HepG2 (cell line): ENCODE results near the gene ZC3H4. TPM values are rescaled to one million over a fixed set of nuclear protein-coding genes. Genes with fewer than 3 reads are reported as not detected.

Experiments used
- ATF2 ChIP-seq: sonication (generic); formaldehyde crosslinking; IDR thresholded peaks from 2 replicates; pipeline ENCODE4 v1.4.0; 2020; ENCODE audit warnings: missing genetic modification reagents
- HMGXB3 ChIP-seq: sonication (generic); formaldehyde crosslinking; IDR thresholded peaks from 2 replicates; pipeline ENCODE4 v1.4.0; 2020; ENCODE audit warnings: missing genetic modification reagents, borderline replicate concordance
- HOXD1 ChIP-seq: sonication (generic); formaldehyde crosslinking; IDR thresholded peaks from 2 replicates; pipeline ENCODE4 v1.5.0; 2020; ENCODE audit warnings: missing genetic modification reagents
- IRF2 ChIP-seq: IDR thresholded peaks from 2 replicates; pipeline ENCODE4 v1.6.1; 2018; ENCODE audit warnings: missing genetic modification reagents, missing compliant biosample characterization
- LCORL ChIP-seq, 2 experiments: fragments of 450-650 bp in 1 of 2; sonication (generic) in 1 of 2; formaldehyde crosslinking in 1 of 2; IDR thresholded peaks; 2 replicates each; pipeline versions ENCODE4 v1.5.0 to v1.6.1; 2017 to 2020; ENCODE audit warnings: antibody characterized with exemption in 1 of 2, missing genetic modification reagents in 1 of 2
- MAZ ChIP-seq, 2 experiments: sonication (generic) in 1 of 2; formaldehyde crosslinking in 1 of 2; IDR thresholded peaks; 2 replicates each; pipeline versions ENCODE4 v1.5.0 to v1.6.1; 2012 to 2020; ENCODE audit warnings: low read depth in 2 of 2, mild to moderate bottlenecking in 2 of 2, borderline replicate concordance in 1 of 2, improper control_type of control experiment in 1 of 2, low read length in 1 of 2, missing genetic modification reagents in 1 of 2, moderate library complexity in 1 of 2
- MYC ChIP-seq: sonication (generic); formaldehyde crosslinking; IDR thresholded peaks from 2 replicates; pipeline ENCODE4 v1.9.0; 2021; ENCODE audit warnings: missing genetic modification reagents, borderline replicate concordance
- NFRKB ChIP-seq: fragments of 450-650 bp; IDR thresholded peaks from 2 replicates; pipeline ENCODE4 v1.6.1; 2017
- RAD21 ChIP-seq: fragments of 450-650 bp; formaldehyde crosslinking; IDR thresholded peaks from 2 replicates; pipeline ENCODE4 v1.5.0; 2020; ENCODE audit warnings: mild to moderate bottlenecking
- SMAD3 ChIP-seq: sonication (generic); formaldehyde crosslinking; IDR thresholded peaks from 2 replicates; pipeline ENCODE4 v1.4.0; 2020; ENCODE audit warnings: missing genetic modification reagents
- TEAD3 ChIP-seq: optimal IDR thresholded peaks from 2 replicates; pipeline ENCODE3; 2016; ENCODE audit warnings: borderline replicate concordance
- THYN1 ChIP-seq: sonication (generic); formaldehyde crosslinking; IDR thresholded peaks from 2 replicates; pipeline ENCODE4 v1.8.1; 2023; ENCODE audit warnings: low read depth, mild to moderate bottlenecking, moderate library complexity, missing genetic modification reagents, borderline replicate concordance
- XRCC5 ChIP-seq: fragments of 200-400 bp; formaldehyde crosslinking; optimal IDR thresholded peaks from 2 replicates; pipeline ENCODE3; 2017; ENCODE audit warnings: mild to moderate bottlenecking, low read length
- ZBTB7B ChIP-seq: sonication (generic); formaldehyde crosslinking; IDR thresholded peaks from 2 replicates; pipeline ENCODE4 v1.4.0; 2020; ENCODE audit warnings: missing genetic modification reagents
- ZFP82 ChIP-seq: sonication (generic); formaldehyde crosslinking; IDR thresholded peaks from 2 replicates; pipeline ENCODE4 v1.5.1; 2020; ENCODE audit warnings: mild to moderate bottlenecking, missing genetic modification reagents, borderline replicate concordance
- ZMYM4 ChIP-seq: sonication (generic); formaldehyde crosslinking; IDR thresholded peaks from 2 replicates; pipeline ENCODE4 v1.8.1; 2023; ENCODE audit warnings: mild to moderate bottlenecking, missing genetic modification reagents
- ZNF143 ChIP-seq: sonication (generic); formaldehyde crosslinking; IDR thresholded peaks from 2 replicates; pipeline ENCODE4 v1.4.0; 2020; ENCODE audit warnings: missing genetic modification reagents
- ZNF292 ChIP-seq: sonication (generic); formaldehyde crosslinking; IDR thresholded peaks from 2 replicates; pipeline ENCODE4 v1.8.1; 2022; ENCODE audit warnings: mild to moderate bottlenecking, low read depth, missing genetic modification reagents, borderline replicate concordance
- ZNF326 ChIP-seq: sonication (generic); formaldehyde crosslinking; IDR thresholded peaks from 2 replicates; pipeline ENCODE4 v1.4.0; 2020; ENCODE audit warnings: missing genetic modification reagents, borderline replicate concordance
- ZNF547 ChIP-seq: sonication (generic); formaldehyde crosslinking; IDR thresholded peaks from 2 replicates; pipeline ENCODE4 v1.5.1; 2020; ENCODE audit warnings: mild to moderate bottlenecking, missing genetic modification reagents
- ZNF570 ChIP-seq: sonication (generic); formaldehyde crosslinking; IDR thresholded peaks from 2 replicates; pipeline ENCODE4 v1.4.0; 2020; ENCODE audit warnings: mild to moderate bottlenecking, missing genetic modification reagents, borderline replicate concordance
- ZNF672 ChIP-seq: sonication (generic); formaldehyde crosslinking; IDR thresholded peaks from 2 replicates; pipeline ENCODE4 v1.8.1; 2022; ENCODE audit warnings: missing genetic modification reagents
- ZNF878 ChIP-seq: sonication (generic); formaldehyde crosslinking; IDR thresholded peaks from 2 replicates; pipeline ENCODE4 v1.8.1; 2023; ENCODE audit warnings: mild to moderate bottlenecking, missing genetic modification reagents, moderate library complexity
- polyA plus RNA-seq, 8 experiments: library from polyadenylated mRNA; depleted of rRNA in 3 of 8; stranded (reverse) in 7 of 8; unstranded in 1 of 8; fragments of >200 nt; fragmentation: Illumina TruSeq in 4 of 8; extraction: Trizol in 4 of 8; gene quantifications; 2 replicates each; pipeline versions ENCODE4 v1.2.1 to v1.2.3, GENCODE V29; 2011 to 2016; ENCODE audit warnings: low read depth in 4 of 8, missing spikeins in 1 of 8, mixed read lengths in 1 of 8; ENCODE audit not compliant: insufficient read depth in 1 of 8
- total RNA-seq, 5 experiments: library from RNA; depleted of rRNA; stranded (reverse); fragments of >200 nt; fragmentation: Illumina TruSeq; extraction: Trizol; gene quantifications; 2 replicates each; pipeline ENCODE4 v1.2.3, GENCODE V29; 2016; ENCODE audit warnings: low read depth in 1 of 5

Gene ZC3H4
- total and polyA plus RNA-seq, 2 of the 13 experiments (the other 11 are each of a cell fraction or from before 2014, with no cell fraction given): 1.8 to 10.7 TPM

GRCh38 chr19:47035127-47036096 lies 78.2 kb downstream of the ZC3H4 start (continued):
- TF ChIP-seq ATF2 (CRISPR knock-in tag) (0 out of 2 replicates have a peak, but pooled peaks have one; percentile 27), NFRKB (no peak), HOXD1 (CRISPR knock-in tag) (peak; percentile 27; the same call in 1 of the 2 replicates), ZNF570 (CRISPR knock-in tag) (no peak), ZNF547 (CRISPR knock-in tag) (0 out of 2 replicates have a peak, but pooled peaks have one; percentile 13), ZNF143 (no peak), IRF2 (CRISPR knock-in tag) (no peak; the same call in 1 of the 2 replicates), ZNF672 (CRISPR knock-in tag) (no peak), ZNF292 (no peak), ZFP82 (CRISPR knock-in tag) (no peak), THYN1 (CRISPR knock-in tag) (no peak), RAD21 (CRISPR knock-in tag) (peak; percentile 71), XRCC5 (peak; percentile 73), HMGXB3 (CRISPR knock-in tag) (0 out of 2 replicates have a peak, but pooled peaks have one; percentile 31), TEAD3 (CRISPR knock-in tag) (peak; percentile 79), MYC (CRISPR knock-in tag) (peak; percentile 22; the same call in 1 of the 2 replicates), LCORL (IDR thresholded peaks at IDR 0.05) (no peak), LCORL (CRISPR knock-in tag; IDR thresholded peaks at IDR 0.05) (0 out of 2 replicates have a peak, but pooled peaks have one; percentile 26), ZNF326 (CRISPR knock-in tag) (no peak), ZNF878 (CRISPR knock-in tag) (no peak), MAZ (IDR thresholded peaks at IDR 0.05; ENCODE audit: borderline replicate concordance, low read depth, low read length) (no peak), MAZ (CRISPR knock-in tag; IDR thresholded peaks at IDR 0.05; ENCODE audit: low read depth) (0 out of 2 replicates have a peak, but pooled peaks have one; percentile 13), ZMYM4 (CRISPR knock-in tag) (peak; percentile 60), SMAD3 (CRISPR knock-in tag) (no peak), ZBTB7B (CRISPR knock-in tag) (peak; percentile 83)
